MM.1S (cell line): Measurements from ENCODE around the gene DOCK4.

Source experiments
- DNase-seq: peaks from one replicate; pipeline ENCODE4 v3.0.0-alpha.2; 2015
- H2AFZ ChIP-seq: fragments of 300-600 bp; sonication (generic); 2 replicates; pipeline ENCODE4 v1.6.0; 2016; ENCODE audit warnings: antibody characterized with exemption, low read length
- H3F3A ChIP-seq: fragments of 300-600 bp; sonication (generic); 2 replicates; pipeline ENCODE4 v1.6.1; 2016; ENCODE audit warnings: mild to moderate bottlenecking, antibody characterized with exemption, low read length, moderate library complexity, mixed read lengths; ENCODE audit not compliant: insufficient read depth
- H3K27ac ChIP-seq: fragments of 300-600 bp; sonication (generic); 2 replicates; pipeline ENCODE4 v1.5.1; 2016; ENCODE audit warnings: mild to moderate bottlenecking, low read length
- H3K27me3 ChIP-seq: fragments of 300-600 bp; sonication (generic); replicated peaks from 2 replicates; pipeline ENCODE4 v1.6.0; 2016; ENCODE audit warnings: low read length; ENCODE audit not compliant: insufficient read depth
- H3K36me3 ChIP-seq: fragments of 300-600 bp; sonication (generic); replicated peaks from 2 replicates; pipeline ENCODE4 v1.6.1; 2016; ENCODE audit warnings: mild to moderate bottlenecking, low read length, mixed read lengths; ENCODE audit not compliant: insufficient read depth
- H3K4me1 ChIP-seq: fragments of 300-600 bp; sonication (generic); 2 replicates; pipeline ENCODE4 v1.6.1; 2016; ENCODE audit warnings: low read length, mixed read lengths
- H3K4me2 ChIP-seq: fragments of 300-600 bp; sonication (generic); 2 replicates; pipeline ENCODE4 v1.6.0; 2016; ENCODE audit warnings: low read depth, low read length
- H3K4me3 ChIP-seq: fragments of 300-600 bp; sonication (generic); 2 replicates; pipeline ENCODE4 v1.5.1; 2016; ENCODE audit warnings: low read length, mixed read lengths
- H3K79me2 ChIP-seq: fragments of 300-600 bp; sonication (generic); 2 replicates; pipeline ENCODE4 v1.6.1; 2016; ENCODE audit warnings: mixed run types, low read length, mixed read lengths
- H3K9ac ChIP-seq: fragments of 300-600 bp; sonication (generic); 2 replicates; pipeline ENCODE4 v1.6.1; 2016; ENCODE audit warnings: low read length, mixed read lengths
- H3K9me2 ChIP-seq: fragments of 300-600 bp; sonication (generic); replicated peaks from 2 replicates; pipeline ENCODE4 v1.6.1; 2016; ENCODE audit warnings: mild to moderate bottlenecking, low read length, mixed read lengths; ENCODE audit not compliant: insufficient read depth
- H3K9me3 ChIP-seq: fragments of 300-600 bp; sonication (generic); replicated peaks from 2 replicates; pipeline ENCODE4 v1.6.1; 2016; ENCODE audit warnings: mild to moderate bottlenecking, low read length, mixed read lengths; ENCODE audit not compliant: insufficient read depth
- H4K20me1 ChIP-seq: fragments of 300-600 bp; sonication (generic); 2 replicates; pipeline ENCODE4 v1.6.1; 2016; ENCODE audit warnings: mild to moderate bottlenecking, low read length, moderate library complexity, mixed read lengths; ENCODE audit not compliant: insufficient read depth
- CTCF ChIP-seq: fragments of 300-600 bp; sonication (generic); IDR thresholded peaks from 2 replicates; pipeline ENCODE4 v1.5.1; 2016; ENCODE audit warnings: antibody characterized with exemption, low read length, mixed read lengths
- EZH2 ChIP-seq: fragments of 300-600 bp; sonication (generic); optimal IDR thresholded peaks from 2 replicates; pipeline ENCODE3; 2017; ENCODE audit warnings: low read depth, mild to moderate bottlenecking, antibody characterized with exemption, low read length, mixed read lengths
- EZH2phosphoT487 ChIP-seq: fragments of 300-600 bp; sonication (generic); IDR thresholded peaks from 2 replicates; pipeline ENCODE4 v1.6.1; 2018; ENCODE audit warnings: antibody characterized with exemption, low read length

Gene DOCK4

GRCh38 chr7:112101201-112101846, 104.9 kb downstream of the DOCK4 start:
- Histone ChIP-seq H3K79me2 (peaks cover 86% of the 10 kb centered on the region), H4K20me1 (no peaks in the 10 kb centered on the region), H3K9ac (no peak overlapping the region), H3K4me1 (peaks cover 25% of the 10 kb centered on the region), H3F3A (no peaks in the 10 kb centered on the region; the same call in 1 of the 2 replicates), H3K27ac (no peak overlapping the region), H3K9me2 (no peaks in the 10 kb centered on the region), H3K27me3 (no peaks in the 10 kb centered on the region), H3K4me2 (no peak overlapping the region), H3K36me3 (no peaks in the 10 kb centered on the region), H2AFZ (no peak overlapping the region), H3K4me3 (no peak overlapping the region), H3K9me3 (no peaks in the 10 kb centered on the region)
- DNase-seq: no peak
- TF ChIP-seq EZH2 (no peak), CTCF (no peak), EZH2phosphoT487 (no peak)

DNA sequence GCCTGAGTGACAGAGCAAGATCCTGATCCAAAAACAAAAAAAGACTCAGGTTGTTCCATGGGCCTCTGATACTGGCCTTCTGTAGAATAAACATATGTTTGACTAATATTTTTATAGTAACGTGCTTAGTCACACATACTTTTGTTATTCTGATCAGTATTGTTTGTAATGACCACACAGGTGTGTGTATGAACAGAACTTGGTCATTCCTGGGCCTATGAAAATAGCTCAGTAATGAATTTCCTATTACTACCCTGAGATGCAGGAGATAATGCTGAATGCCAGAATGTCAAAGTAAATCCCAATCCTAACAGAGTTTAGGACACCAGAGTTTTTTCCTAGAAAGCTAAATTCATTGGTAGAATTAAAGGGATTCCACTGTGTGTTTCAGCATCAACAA, 108.7 kb downstream of the DOCK4 start:
- no peak overlapping the region for H2AFZ ChIP-seq
- H4K20me1 ChIP-seq: no peaks in the 10 kb centered on the region
- H3K9ac ChIP-seq: no peak overlapping the region
- peaks cover 2% of the 10 kb centered on the region for H3F3A ChIP-seq
- H3K36me3 ChIP-seq: no peaks in the 10 kb centered on the region
- H3K27me3 ChIP-seq: no peaks in the 10 kb centered on the region
- TF ChIP-seq EZH2phosphoT487 (no peak), EZH2 (no peak), CTCF (no peak)
- no peak overlapping the region for H3K4me2 ChIP-seq
- H3K27ac ChIP-seq: no peak overlapping the region
- peaks cover 7% of the 10 kb centered on the region for H3K4me1 ChIP-seq
- H3K9me3 ChIP-seq: no peaks in the 10 kb centered on the region
- H3K9me2 ChIP-seq: no peaks in the 10 kb centered on the region
- peaks cover 79% of the 10 kb centered on the region for H3K79me2 ChIP-seq
- DNase-seq: no peak
- H3K4me3 ChIP-seq: no peak overlapping the region

GRCh38 chr7:112093409-112093808, 112.8 kb downstream of the DOCK4 start:
- Histone ChIP-seq H3K27ac (no peak overlapping the region), H3K9me2 (no peaks in the 10 kb centered on the region), H4K20me1 (no peaks in the 10 kb centered on the region), H3F3A (peaks cover 22% of the 10 kb centered on the region), H3K79me2 (peaks cover 73% of the 10 kb centered on the region), H3K4me1 (peaks cover 36% of the 10 kb centered on the region), H3K36me3 (no peaks in the 10 kb centered on the region), H2AFZ (no peak overlapping the region), H3K27me3 (no peaks in the 10 kb centered on the region), H3K9me3 (no peaks in the 10 kb centered on the region), H3K4me2 (no peak overlapping the region), H3K9ac (no peak overlapping the region), H3K4me3 (no peak overlapping the region)
- TF ChIP-seq EZH2phosphoT487 (no peak), EZH2 (no peak), CTCF (no peak)
- no peak for DNase-seq
